Ovary (tissue), 9 donors: Measurements from ENCODE around the gene ARHGAP18. TPM values are rescaled to one million over a fixed set of nuclear protein-coding genes. Genes with fewer than 3 reads are reported as not detected.

Experiments used
- DNase-seq, 5 donors: peaks; one replicate each; pipeline ENCODE4 v3.0.0-alpha.2; 2019 to 2020
- H3K27ac ChIP-seq, 2 donors: fragments of 200-600 bp; one replicate each; pipeline versions ENCODE4 v1.5.1 to v1.8.0; 2019 to 2022
- H3K27me3 ChIP-seq: fragments of 200-600 bp; one replicate; pipeline ENCODE4 v1.8.0; 2022
- H3K36me3 ChIP-seq: fragments of 200-600 bp; sonication (generic); one replicate; pipeline ENCODE4 v1.5.1; 2019
- H3K4me1 ChIP-seq: one replicate; pipeline ENCODE4 v1.8.1; 2013; ENCODE audit warnings: mild to moderate bottlenecking, moderate library complexity; ENCODE audit not compliant: insufficient read depth
- H3K4me3 ChIP-seq: fragments of 200-600 bp; sonication (generic); one replicate; pipeline ENCODE4 v1.5.1; 2017
- H3K9me3 ChIP-seq, 2 donors: fragments of 200-600 bp in 1 of 2; sonication (generic) in 1 of 2; one replicate each; pipeline versions ENCODE4 v1.5.1 to v1.8.1; 2013 to 2019; ENCODE audit warnings: mild to moderate bottlenecking in 1 of 2, moderate library complexity in 1 of 2
- CTCF ChIP-seq, 3 donors: fragments of 450-650 bp in 2 of 3; fragments of 200-600 bp in 1 of 3; IDR thresholded peaks; one replicate each; pipeline versions ENCODE4 v1.5.1 to v1.8.0; 2016 to 2022; ENCODE audit warnings: antibody characterized with exemption in 3 of 3, mild to moderate bottlenecking in 1 of 3
- EP300 ChIP-seq: sonication (generic); formaldehyde crosslinking; IDR thresholded peaks from one replicate; pipeline ENCODE4 v1.6.1; 2017; ENCODE audit warnings: antibody characterized with exemption
- POLR2A ChIP-seq: fragments of 450-650 bp; IDR thresholded peaks from one replicate; pipeline ENCODE4 v1.6.1; 2017; ENCODE audit warnings: antibody characterized with exemption, mild to moderate bottlenecking, moderate library complexity
- WGBS, 3 donors: extraction: QIAGEN DNeasy Blood & Tissue Kit in 1 of 3; methylation state at CpG; one replicate each; pipeline versions ENCODE4 v1.1.5 to v1.1.7; 2013 to 2017; 5-methylcytosine and 5-hydroxymethylcytosine counted together
- intact Hi-C, 4 donors: fragments of 100-400 bp; cut with DNase I; formaldehyde crosslinking; loops; one replicate each; pipeline versions ENCODE4 v1.11.0 to v1.15.1; 2022 to 2023
- polyA plus RNA-seq, 2 donors: library from polyadenylated mRNA; stranded (reverse); fragments of 200-250 nt in 1 of 2; fragments of 350-450 nt in 1 of 2; fragmentation: Illumina TruSeq in 1 of 2; extraction: RNeasy Lipid Tissue Mini Kit (QIAGEN cat#74804) in 1 of 2; gene quantifications; one replicate each; pipeline ENCODE4 v1.2.3, GENCODE V29; 2013 to 2014
- total RNA-seq, 7 donors: library from RNA; depleted of rRNA in 2 of 7; stranded (reverse); fragments of >200 nt in 2 of 7; fragmentation: NEBNext Ultra II Directional in 3 of 7; extraction: Animal tissue kit (Norgen Biotek cat#: 25700) in 3 of 7; gene quantifications; one replicate each; pipeline versions ENCODE4 v1.1.0 to v1.2.4, GENCODE V29; 2016 to 2023
- donor health status: DM: no; HTN: no; CAD: no; lungs with moderate emphysema.
- donor health status: DM: no; HTN: no; CAD: no.
- donor health status: Bipolar disorder and iron deficiency.
- donor health status: DM: yes; HTN: yes; CAD: no.
- donor health status: DM: no; HTN: no; CAD: no.
- donor health status: DM: yes; HTN: yes; CAD: no.

The ARHGAP18 gene
- total and polyA plus RNA-seq, 9 donors: 4.4 to 35.3 (median 9.6) TPM

DNA sequence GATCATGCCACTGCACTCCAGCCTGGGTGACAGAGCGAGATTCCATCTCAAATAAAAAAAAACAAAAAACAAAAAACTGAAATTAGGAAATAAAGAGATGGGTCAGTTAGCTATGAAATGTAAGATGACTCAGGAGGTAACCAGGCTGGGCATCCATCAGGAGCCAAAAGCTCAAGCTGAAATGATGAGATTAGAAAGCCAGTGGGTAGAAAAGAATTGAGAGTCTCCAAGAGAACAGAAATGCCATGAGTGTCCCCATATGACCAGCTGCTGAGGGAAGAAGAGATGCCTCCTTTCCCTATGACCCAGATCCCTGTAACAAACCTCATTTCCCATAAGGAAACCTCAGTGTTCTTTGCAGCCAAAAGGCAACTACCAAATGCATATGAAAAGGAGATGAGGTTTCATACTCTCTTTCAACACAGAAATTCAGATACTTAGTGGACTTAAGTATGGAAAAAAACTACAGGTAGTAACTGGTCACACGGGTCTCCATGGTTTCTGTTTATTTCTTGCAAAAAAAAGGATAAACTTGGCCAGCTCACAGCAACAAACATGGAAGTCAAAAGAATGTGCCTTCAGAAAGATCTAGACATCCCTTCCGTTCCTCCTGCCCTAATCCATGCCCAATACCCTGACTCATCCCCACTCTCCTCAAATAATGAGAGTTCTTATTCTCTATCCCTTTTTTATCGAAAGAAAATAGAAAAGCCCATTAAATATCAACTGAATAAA lies 8.1 kb downstream of the ARHGAP18 start:
- H3K9me3 ChIP-seq: no peaks in the 10 kb centered on the region
- peaks cover 3% of the 10 kb centered on the region for H3K4me1 ChIP-seq
- 87 to 91% (median 90%) methylated on average over 4 of the region's 4 CpGs for WGBS, 3 donors
- DNase-seq: no peak
- intact Hi-C loops: no loop called here
- H3K27me3 ChIP-seq: no peaks in the 10 kb centered on the region
- H3K27ac ChIP-seq: no peak overlapping the region
- H3K36me3 ChIP-seq: no peaks in the 10 kb centered on the region
- H3K4me3 ChIP-seq: no peak overlapping the region
- TF ChIP-seq POLR2A (no peak), EP300 (no peak), CTCF (IDR thresholded peaks at IDR 0.05) (no peak)

- no peak for DNase-seq
- 90 to 98% (median 94%) methylated on average over 2 of the region's 2 CpGs for WGBS, 3 donors
- H3K4me3 ChIP-seq: no peak overlapping the region
- intact Hi-C loops: no loop called here
- no peak overlapping the region for H3K27ac ChIP-seq
- no peaks in the 10 kb centered on the region for H3K36me3 ChIP-seq
- no peaks in the 10 kb centered on the region for H3K9me3 ChIP-seq
- TF ChIP-seq CTCF (IDR thresholded peaks at IDR 0.05) (no peak), POLR2A (no peak), EP300 (no peak)
- peaks cover 2% of the 10 kb centered on the region for H3K4me1 ChIP-seq
- H3K27me3 ChIP-seq: no peaks in the 10 kb centered on the region
Observed at GRCh38 chr6:129700666-129701065, 9.3 kb downstream of the ARHGAP18 start.

DNA sequence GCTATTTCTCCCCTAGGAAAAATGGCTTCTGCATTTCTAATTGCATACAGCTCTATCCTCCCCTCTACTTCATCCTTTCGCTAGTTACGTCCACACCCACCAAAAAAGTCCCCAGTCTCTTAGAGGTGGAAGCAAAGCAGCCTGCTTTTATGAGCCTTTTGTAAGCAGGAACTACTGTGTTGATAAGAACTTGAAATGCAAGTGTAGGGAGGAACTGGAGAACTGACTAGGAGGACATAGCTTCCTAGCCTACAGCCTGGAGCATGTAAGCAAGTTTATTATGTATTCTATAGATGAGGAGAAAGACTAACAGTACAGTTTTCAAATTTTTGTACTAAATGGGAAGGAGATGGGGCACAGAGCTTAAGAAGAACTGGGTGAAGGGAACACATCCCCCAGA lies 10.3 kb downstream of the ARHGAP18 start:
- intact Hi-C loops: no loop called here

DNA sequence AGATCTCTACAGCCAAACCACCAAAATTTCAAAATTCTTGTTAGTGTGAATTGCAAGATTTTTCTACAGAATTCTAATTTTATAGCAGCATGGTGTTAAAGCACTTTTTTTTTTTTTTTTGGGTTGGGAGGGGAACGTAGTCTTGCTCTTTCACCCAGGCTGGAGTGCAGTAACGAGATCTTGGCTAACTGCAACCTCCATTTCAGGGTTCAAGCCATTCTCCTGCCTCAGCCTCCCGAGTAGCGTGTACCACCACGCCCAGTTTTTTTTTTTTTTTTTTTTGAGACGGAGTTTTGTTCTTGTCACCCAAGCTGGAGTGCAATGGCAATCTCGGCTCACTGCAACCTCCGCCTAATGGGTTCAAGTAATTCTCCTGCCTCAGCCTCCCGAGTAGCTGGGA lies 11.5 kb downstream of the ARHGAP18 start:
- Histone ChIP-seq H3K27me3 (no peaks in the 10 kb centered on the region), H3K36me3 (no peaks in the 10 kb centered on the region), H3K4me1 (no peaks in the 10 kb centered on the region), H3K27ac (no peak overlapping the region), H3K4me3 (no peak overlapping the region), H3K9me3 (no peaks in the 10 kb centered on the region)
- 94 to 97% (median 96%) methylated on average over 9 of the region's 9 CpGs for WGBS, 3 donors
- DNase-seq: no peak
- TF ChIP-seq EP300 (no peak), POLR2A (no peak), CTCF (IDR thresholded peaks at IDR 0.05) (no peak)
- intact Hi-C loops: no loop called here

More for the DNA sequence above, 10.3 kb downstream of the ARHGAP18 start:
- no peak overlapping the region for H3K4me3 ChIP-seq
- WGBS, 3 donors: 92 to 99% (median 97%) methylated on average over 2 of the region's 2 CpGs
- no peaks in the 10 kb centered on the region for H3K27me3 ChIP-seq
- peaks cover under 1% of the 10 kb centered on the region for H3K4me1 ChIP-seq
- no peak for DNase-seq
- TF ChIP-seq POLR2A (no peak), CTCF (IDR thresholded peaks at IDR 0.05) (no peak), EP300 (no peak)
- no peak overlapping the region for H3K27ac ChIP-seq
- no peaks in the 10 kb centered on the region for H3K36me3 ChIP-seq
- H3K9me3 ChIP-seq: no peaks in the 10 kb centered on the region
